ENCODE data around the gene STX16. TPM values are rescaled to one million over a fixed set of nuclear protein-coding genes. Genes with fewer than 3 reads are reported as not detected.

STX16 gene
- total and polyA plus RNA-seq, 2 of the 13 experiments (the other 11 are each of a cell fraction or from before 2014, with no cell fraction given) = 28.0 to 72.7 TPM

DNA sequence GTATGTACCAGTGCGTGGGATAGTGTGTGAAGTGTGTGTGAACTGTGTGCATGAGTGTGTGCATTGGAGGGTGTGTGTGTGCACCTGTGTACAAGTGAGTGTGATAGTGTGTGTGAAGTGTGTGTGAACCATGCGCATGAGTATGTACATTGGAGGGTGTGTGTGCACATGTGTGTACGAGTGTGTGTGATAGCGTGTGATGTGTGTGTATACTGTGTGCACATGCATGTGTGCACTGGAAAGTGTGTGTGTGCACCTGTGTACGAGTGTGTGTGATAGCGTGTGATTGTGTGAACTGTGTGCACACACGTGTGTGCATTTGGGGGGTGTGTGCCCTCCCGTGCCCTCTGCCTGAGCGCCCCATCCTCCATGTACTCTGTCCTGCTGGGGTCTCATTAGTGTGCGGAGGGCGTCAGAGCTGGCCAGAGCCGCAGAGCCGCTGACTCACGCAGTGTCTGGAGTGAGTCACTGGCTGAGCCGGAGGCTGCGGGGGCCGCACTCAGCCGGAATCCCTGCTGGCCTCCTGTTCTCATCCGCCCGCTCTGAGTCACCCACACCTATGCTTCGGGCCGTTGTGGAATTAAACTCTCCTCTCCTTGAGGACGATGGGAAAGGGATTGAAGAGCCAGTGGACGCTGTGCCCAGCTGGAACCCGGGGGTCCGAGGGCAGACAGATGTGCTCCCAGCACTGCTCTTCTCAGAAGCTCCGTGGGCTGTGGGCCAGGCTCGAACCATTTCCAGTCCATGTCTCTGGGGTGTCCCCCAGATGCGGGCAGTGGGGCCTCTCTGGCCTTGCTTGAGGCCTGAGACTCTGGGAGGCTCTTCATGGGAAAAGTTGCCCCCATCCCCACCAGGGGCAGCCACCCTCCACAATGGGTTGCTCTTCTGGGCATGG, 27.3 kb upstream of the STX16 start (continued):
- TF ChIP-seq, protein P1, sequence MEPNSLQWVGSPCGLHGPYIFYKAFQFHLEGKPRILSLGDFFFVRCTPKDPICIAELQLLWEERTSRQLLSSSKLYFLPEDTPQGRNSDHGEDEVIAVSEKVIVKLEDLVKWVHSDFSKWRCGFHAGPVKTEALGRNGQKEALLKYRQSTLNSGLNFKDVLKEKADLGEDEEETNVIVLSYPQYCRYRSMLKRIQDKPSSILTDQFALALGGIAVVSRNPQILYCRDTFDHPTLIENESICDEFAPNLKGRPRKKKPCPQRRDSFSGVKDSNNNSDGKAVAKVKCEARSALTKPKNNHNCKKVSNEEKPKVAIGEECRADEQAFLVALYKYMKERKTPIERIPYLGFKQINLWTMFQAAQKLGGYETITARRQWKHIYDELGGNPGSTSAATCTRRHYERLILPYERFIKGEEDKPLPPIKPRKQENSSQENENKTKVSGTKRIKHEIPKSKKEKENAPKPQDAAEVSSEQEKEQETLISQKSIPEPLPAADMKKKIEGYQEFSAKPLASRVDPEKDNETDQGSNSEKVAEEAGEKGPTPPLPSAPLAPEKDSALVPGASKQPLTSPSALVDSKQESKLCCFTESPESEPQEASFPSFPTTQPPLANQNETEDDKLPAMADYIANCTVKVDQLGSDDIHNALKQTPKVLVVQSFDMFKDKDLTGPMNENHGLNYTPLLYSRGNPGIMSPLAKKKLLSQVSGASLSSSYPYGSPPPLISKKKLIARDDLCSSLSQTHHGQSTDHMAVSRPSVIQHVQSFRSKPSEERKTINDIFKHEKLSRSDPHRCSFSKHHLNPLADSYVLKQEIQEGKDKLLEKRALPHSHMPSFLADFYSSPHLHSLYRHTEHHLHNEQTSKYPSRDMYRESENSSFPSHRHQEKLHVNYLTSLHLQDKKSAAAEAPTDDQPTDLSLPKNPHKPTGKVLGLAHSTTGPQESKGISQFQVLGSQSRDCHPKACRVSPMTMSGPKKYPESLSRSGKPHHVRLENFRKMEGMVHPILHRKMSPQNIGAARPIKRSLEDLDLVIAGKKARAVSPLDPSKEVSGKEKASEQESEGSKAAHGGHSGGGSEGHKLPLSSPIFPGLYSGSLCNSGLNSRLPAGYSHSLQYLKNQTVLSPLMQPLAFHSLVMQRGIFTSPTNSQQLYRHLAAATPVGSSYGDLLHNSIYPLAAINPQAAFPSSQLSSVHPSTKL (CRISPR knock-in tag; IDR thresholded peaks at IDR 0.05) = peak; percentile 42; the same call in 1 of the 2 replicates
- TF ChIP-seq CREB1 (IDR thresholded peaks at IDR 0.05) = peak; percentile 53
- no peak for TF ChIP-seq CREB1 (CRISPR knock-in tag; IDR thresholded peaks at IDR 0.05)
- TF ChIP-seq ZNF263 (CRISPR knock-in tag; IDR thresholded peaks at IDR 0.05) = 0 out of 2 replicates have a peak, but pooled peaks have one; percentile 29
- peak; percentile 89 for TF ChIP-seq XRCC5 (optimal IDR thresholded peaks at IDR 0.05; ENCODE audit: low read length)
- TF ChIP-seq, protein P2, sequence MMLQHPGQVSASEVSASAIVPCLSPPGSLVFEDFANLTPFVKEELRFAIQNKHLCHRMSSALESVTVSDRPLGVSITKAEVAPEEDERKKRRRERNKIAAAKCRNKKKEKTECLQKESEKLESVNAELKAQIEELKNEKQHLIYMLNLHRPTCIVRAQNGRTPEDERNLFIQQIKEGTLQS (CRISPR knock-in tag; IDR thresholded peaks at IDR 0.05) = peak; percentile 89
- TF ChIP-seq, protein P3, sequence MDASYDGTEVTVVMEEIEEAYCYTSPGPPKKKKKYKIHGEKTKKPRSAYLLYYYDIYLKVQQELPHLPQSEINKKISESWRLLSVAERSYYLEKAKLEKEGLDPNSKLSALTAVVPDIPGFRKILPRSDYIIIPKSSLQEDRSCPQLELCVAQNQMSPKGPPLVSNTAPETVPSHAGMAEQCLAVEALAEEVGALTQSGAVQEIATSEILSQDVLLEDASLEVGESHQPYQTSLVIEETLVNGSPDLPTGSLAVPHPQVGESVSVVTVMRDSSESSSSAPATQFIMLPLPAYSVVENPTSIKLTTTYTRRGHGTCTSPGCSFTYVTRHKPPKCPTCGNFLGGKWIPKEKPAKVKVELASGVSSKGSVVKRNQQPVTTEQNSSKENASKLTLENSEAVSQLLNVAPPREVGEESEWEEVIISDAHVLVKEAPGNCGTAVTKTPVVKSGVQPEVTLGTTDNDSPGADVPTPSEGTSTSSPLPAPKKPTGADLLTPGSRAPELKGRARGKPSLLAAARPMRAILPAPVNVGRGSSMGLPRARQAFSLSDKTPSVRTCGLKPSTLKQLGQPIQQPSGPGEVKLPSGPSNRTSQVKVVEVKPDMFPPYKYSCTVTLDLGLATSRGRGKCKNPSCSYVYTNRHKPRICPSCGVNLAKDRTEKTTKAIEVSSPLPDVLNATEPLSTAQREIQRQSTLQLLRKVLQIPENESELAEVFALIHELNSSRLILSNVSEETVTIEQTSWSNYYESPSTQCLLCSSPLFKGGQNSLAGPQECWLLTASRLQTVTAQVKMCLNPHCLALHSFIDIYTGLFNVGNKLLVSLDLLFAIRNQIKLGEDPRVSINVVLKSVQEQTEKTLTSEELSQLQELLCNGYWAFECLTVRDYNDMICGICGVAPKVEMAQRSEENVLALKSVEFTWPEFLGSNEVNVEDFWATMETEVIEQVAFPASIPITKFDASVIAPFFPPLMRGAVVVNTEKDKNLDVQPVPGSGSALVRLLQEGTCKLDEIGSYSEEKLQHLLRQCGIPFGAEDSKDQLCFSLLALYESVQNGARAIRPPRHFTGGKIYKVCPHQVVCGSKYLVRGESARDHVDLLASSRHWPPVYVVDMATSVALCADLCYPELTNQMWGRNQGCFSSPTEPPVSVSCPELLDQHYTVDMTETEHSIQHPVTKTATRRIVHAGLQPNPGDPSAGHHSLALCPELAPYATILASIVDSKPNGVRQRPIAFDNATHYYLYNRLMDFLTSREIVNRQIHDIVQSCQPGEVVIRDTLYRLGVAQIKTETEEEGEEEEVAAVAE (CRISPR knock-in tag; IDR thresholded peaks at IDR 0.05; ENCODE audit: borderline replicate concordance) = no peak
- TF ChIP-seq, protein P4, sequence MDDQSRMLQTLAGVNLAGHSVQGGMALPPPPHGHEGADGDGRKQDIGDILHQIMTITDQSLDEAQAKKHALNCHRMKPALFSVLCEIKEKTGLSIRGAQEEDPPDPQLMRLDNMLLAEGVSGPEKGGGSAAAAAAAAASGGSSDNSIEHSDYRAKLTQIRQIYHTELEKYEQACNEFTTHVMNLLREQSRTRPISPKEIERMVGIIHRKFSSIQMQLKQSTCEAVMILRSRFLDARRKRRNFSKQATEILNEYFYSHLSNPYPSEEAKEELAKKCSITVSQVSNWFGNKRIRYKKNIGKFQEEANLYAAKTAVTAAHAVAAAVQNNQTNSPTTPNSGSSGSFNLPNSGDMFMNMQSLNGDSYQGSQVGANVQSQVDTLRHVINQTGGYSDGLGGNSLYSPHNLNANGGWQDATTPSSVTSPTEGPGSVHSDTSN (CRISPR knock-in tag; IDR thresholded peaks at IDR 0.05; ENCODE audit: borderline replicate concordance) = no peak
- no peak for TF ChIP-seq PHF5A (CRISPR knock-in tag; IDR thresholded peaks at IDR 0.05; ENCODE audit: low read depth, unreplicated experiment)
- TF ChIP-seq ZNF598 (CRISPR knock-in tag; IDR thresholded peaks at IDR 0.05; ENCODE audit: borderline replicate concordance) = no peak
- TF ChIP-seq, protein P5, sequence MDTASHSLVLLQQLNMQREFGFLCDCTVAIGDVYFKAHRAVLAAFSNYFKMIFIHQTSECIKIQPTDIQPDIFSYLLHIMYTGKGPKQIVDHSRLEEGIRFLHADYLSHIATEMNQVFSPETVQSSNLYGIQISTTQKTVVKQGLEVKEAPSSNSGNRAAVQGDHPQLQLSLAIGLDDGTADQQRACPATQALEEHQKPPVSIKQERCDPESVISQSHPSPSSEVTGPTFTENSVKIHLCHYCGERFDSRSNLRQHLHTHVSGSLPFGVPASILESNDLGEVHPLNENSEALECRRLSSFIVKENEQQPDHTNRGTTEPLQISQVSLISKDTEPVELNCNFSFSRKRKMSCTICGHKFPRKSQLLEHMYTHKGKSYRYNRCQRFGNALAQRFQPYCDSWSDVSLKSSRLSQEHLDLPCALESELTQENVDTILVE (CRISPR knock-in tag; IDR thresholded peaks at IDR 0.05) = no peak
- TF ChIP-seq SOX6 (IDR thresholded peaks at IDR 0.05) = no peak
- TF ChIP-seq SOX6 (CRISPR knock-in tag; IDR thresholded peaks at IDR 0.05) = no peak
- TF ChIP-seq, protein P6, sequence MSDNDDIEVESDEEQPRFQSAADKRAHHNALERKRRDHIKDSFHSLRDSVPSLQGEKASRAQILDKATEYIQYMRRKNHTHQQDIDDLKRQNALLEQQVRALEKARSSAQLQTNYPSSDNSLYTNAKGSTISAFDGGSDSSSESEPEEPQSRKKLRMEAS (IDR thresholded peaks at IDR 0.05) = 0 out of 2 replicates have a peak, but pooled peaks have one; percentile 3
- no peak for TF ChIP-seq ZNF839 (CRISPR knock-in tag; IDR thresholded peaks at IDR 0.05; ENCODE audit: borderline replicate concordance)
- no peak for TF ChIP-seq MTA3 (CRISPR knock-in tag; IDR thresholded peaks at IDR 0.05)
- TF ChIP-seq ZNF577 (CRISPR knock-in tag; IDR thresholded peaks at IDR 0.05; ENCODE audit: borderline replicate concordance, low read depth) = no peak
